GM23248 (cell line): ENCODE data around the gene FTO.

Experiments
- EZH2 ChIP-seq: fragments of 200-600 bp; sonication (generic); IDR thresholded peaks from 2 replicates; pipeline ENCODE4 v1.6.1; 2018; ENCODE audit warnings: antibody characterized with exemption, mild to moderate bottlenecking; ENCODE audit not compliant: insufficient read depth, poor library complexity, severe bottlenecking
- EZH2phosphoT487 ChIP-seq: fragments of 200-600 bp; sonication (generic); IDR thresholded peaks from 2 replicates; pipeline ENCODE4 v1.6.1; 2018; ENCODE audit warnings: antibody characterized with exemption, moderate library complexity, mild to moderate bottlenecking, low read depth; ENCODE audit not compliant: insufficient read depth

DNA sequence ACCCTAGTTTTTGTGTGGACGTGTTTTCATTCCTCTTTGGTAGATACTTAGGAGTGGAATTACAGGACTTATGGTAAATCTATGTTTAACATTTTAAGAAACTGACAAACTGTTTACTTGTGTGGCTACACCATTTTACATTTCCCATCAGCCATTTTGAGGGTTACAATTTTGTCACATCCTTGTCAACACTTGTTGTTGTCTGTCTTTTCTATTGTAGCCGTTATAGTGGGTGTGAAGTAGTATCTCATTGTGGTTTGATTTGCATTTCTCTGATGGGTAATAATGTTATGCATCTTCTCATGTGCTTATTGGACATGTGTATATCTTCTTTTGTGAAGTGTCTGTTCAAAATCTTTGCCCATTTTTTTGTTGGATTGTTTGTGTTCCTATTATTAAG, 4.5 kb downstream of the FTO start:
- no peak for TF ChIP-seq EZH2
- TF ChIP-seq EZH2phosphoT487, result no peak
